OCI-LY7 (cell line): ENCODE measurements around the gene FGF7. TPM values are rescaled to one million over a fixed set of nuclear protein-coding genes. Genes with fewer than 3 reads are reported as not detected.

Experiments
- Bru-seq: library from RNA; stranded (reverse); fragments of 400-500 nt; gene quantifications from one replicate; lab custom pipeline; 2021; lab: Mats Ljungman, UMichigan
- BruChase-seq, 2 experiments: library from RNA; stranded (reverse); fragments of 400-500 nt; gene quantifications; one replicate each; lab custom pipeline; 2021; lab: Mats Ljungman, UMichigan
- BruUV-seq: library from RNA; stranded (reverse); fragments of 400-500 nt; replicated peaks from 2 replicates; lab custom pipeline; 2021; lab: Mats Ljungman, UMichigan
- CTCF ChIA-PET: fragments of 300-600 bp; sonication (Branson Sonifier 250); formaldehyde crosslinking; loops from one replicate; lab custom pipeline; 2022; ENCODE audit warnings: antibody characterized with exemption; ENCODE audit not compliant: unreplicated experiment; lab: Charles Lee
- POLR2A ChIA-PET: fragments of 300-600 bp; sonication (Branson Sonifier 250); formaldehyde crosslinking; loops from one replicate; lab custom pipeline; 2022; ENCODE audit warnings: antibody characterized with exemption; lab: Charles Lee
- DNase-seq: peaks from one replicate; pipeline ENCODE4 v3.0.0-alpha.2; 2015; ENCODE audit warnings: low spot score
- H2AFZ ChIP-seq: fragments of 200-600 bp; sonication (generic), shearing (Covaris generic); 2 replicates; pipeline ENCODE4 v1.6.1; 2014; ENCODE audit warnings: mild to moderate bottlenecking, antibody characterized with exemption, low read length, moderate library complexity
- H3K27ac ChIP-seq: fragments of 200-600 bp; sonication (generic); 2 replicates; pipeline ENCODE4 v1.5.1; 2014; ENCODE audit warnings: mixed run types, low read depth, mild to moderate bottlenecking, moderate library complexity, low read length, inconsistent platforms; ENCODE audit not compliant: poor library complexity, severe bottlenecking
- H3K36me3 ChIP-seq: fragments of 200-600 bp; sonication (generic); 2 replicates; pipeline ENCODE4 v1.6.1; 2014; ENCODE audit warnings: mild to moderate bottlenecking, antibody characterized with exemption, low read length, moderate library complexity, mixed read lengths; ENCODE audit not compliant: insufficient read depth
- H3K4me1 ChIP-seq: fragments of 200-600 bp; sonication (generic); 2 replicates; pipeline ENCODE4 v1.5.1; 2014; ENCODE audit warnings: mild to moderate bottlenecking, low read length; ENCODE audit not compliant: insufficient read depth, poor library complexity, severe bottlenecking
- H3K4me2 ChIP-seq: fragments of 200-600 bp; sonication (generic); 2 replicates; pipeline ENCODE4 v1.6.1; 2014; ENCODE audit warnings: mild to moderate bottlenecking, low read length
- H3K4me3 ChIP-seq: fragments of 200-600 bp; sonication (generic); 2 replicates; pipeline ENCODE4 v1.5.1; 2014; ENCODE audit warnings: mild to moderate bottlenecking, low read depth, low read length; ENCODE audit not compliant: poor library complexity, severe bottlenecking
- H3K79me2 ChIP-seq: fragments of 200-600 bp; sonication (generic); 2 replicates; pipeline ENCODE4 v1.6.1; 2016; ENCODE audit warnings: low read depth, mild to moderate bottlenecking, low read length, moderate library complexity, mixed read lengths; ENCODE audit not compliant: insufficient read depth
- H3K9me2 ChIP-seq: fragments of 200-600 bp; sonication (generic); 2 replicates; pipeline ENCODE4 v1.6.1; 2016; ENCODE audit warnings: mild to moderate bottlenecking, low read length, mixed read lengths; ENCODE audit not compliant: insufficient read depth
- H3K9me3 ChIP-seq: fragments of 200-600 bp; sonication (generic); 2 replicates; pipeline ENCODE4 v1.6.1; 2014; ENCODE audit warnings: mild to moderate bottlenecking, mixed run types, low read length, mixed read lengths
- H4K20me1 ChIP-seq: fragments of 200-600 bp; sonication (generic); 2 replicates; pipeline ENCODE4 v1.6.1; 2014; ENCODE audit warnings: mild to moderate bottlenecking, antibody characterized with exemption, low read length, moderate library complexity, mixed read lengths; ENCODE audit not compliant: insufficient read depth
- CTCF ChIP-seq: fragments of 200-600 bp; sonication (generic); conservative IDR thresholded peaks from 2 replicates; pipeline ENCODE4 v1.5.1; 2014; ENCODE audit warnings: mild to moderate bottlenecking, antibody characterized with exemption, low read length, moderate library complexity, mixed read lengths
- EZH2phosphoT487 ChIP-seq: fragments of 200-600 bp; sonication (generic); IDR thresholded peaks from 2 replicates; pipeline ENCODE4 v1.6.1; 2018; ENCODE audit warnings: low read depth, borderline replicate concordance, mild to moderate bottlenecking, mixed run types, antibody characterized with exemption, low read length, moderate library complexity, mixed read lengths
- intact Hi-C: fragments of 100-400 bp; cut with micrococcal nuclease; formaldehyde crosslinking; loops from one replicate; pipeline ENCODE4 v1.10.0; 2022; ENCODE audit not compliant: unreplicated experiment
- long read RNA-seq: library from polyadenylated mRNA; stranded (forward); transcript quantifications from one replicate; pipeline ENCODE4 v2.0.0, GENCODE V29; 2022
- total RNA-seq, 2 experiments: library from RNA; depleted of rRNA in 1 of 2; stranded (reverse); fragments of >200 nt in 1 of 2; shearing (Covaris generic) in 1 of 2; gene quantifications; 2 replicates each; pipeline ENCODE4 v1.2.3, GENCODE V29; 2014 to 2022

The FGF7 gene
- total RNA-seq (2014; rRNA removed; shearing (Covaris generic)), result not detected in 2 replicates
- total RNA-seq (2022), result not detected in 2 replicates
- not detected for Bru-seq, nascent RNA
- not detected for BruChase-seq, experiment 1, labeled RNA remaining after a 6-hour chase
- BruChase-seq, experiment 2, labeled RNA remaining after a 2-hour chase, result percentile 2 among the genes with signal in this experiment
- long read RNA-seq, result 0 reads

GRCh38 chr15:49423021-49423420 is at the start of gene FGF7:
FGF7 (plus strand) TSS chr15:49423242; CDS start chr15:49424298, 1,056 bp downstream.
- H3K4me1 ChIP-seq, result no peaks in the 10 kb centered on the region
- H2AFZ ChIP-seq, result peak within 1 kb of the TSS; percentile 25; the same call in 1 of the 2 replicates
- H3K27ac ChIP-seq, result no peak within 1 kb of the TSS
- TF ChIP-seq CTCF, result 0 out of 2 replicates have a peak, but pooled peaks have one; percentile 29
- TF ChIP-seq EZH2phosphoT487, result no peak
- intact Hi-C loops, result no loop called here
- POLR2A ChIA-PET, result no interaction called here
- H4K20me1 ChIP-seq, result no peaks in the 10 kb centered on the region
- peak; percentile 16 for DNase-seq
- CTCF ChIA-PET, result interaction anchor here (0.7 kb wide), 1 partner anchor 376 kb away, joined by 3 read pairs; the partner anchor contains the start of gene SECISBP2L
- no peak within 1 kb of the TSS for H3K4me3 ChIP-seq
- no TSS peak for BruUV-seq
- H3K79me2 ChIP-seq, result no peaks in the 10 kb centered on the region
- H3K4me2 ChIP-seq, result peak within 1 kb of the TSS; percentile 28; the same call in 1 of the 2 replicates
- H3K36me3 ChIP-seq, result no peaks in the 10 kb centered on the region
- no peaks in the 10 kb centered on the region for H3K9me3 ChIP-seq
- no peaks in the 10 kb centered on the region for H3K9me2 ChIP-seq

DNA sequence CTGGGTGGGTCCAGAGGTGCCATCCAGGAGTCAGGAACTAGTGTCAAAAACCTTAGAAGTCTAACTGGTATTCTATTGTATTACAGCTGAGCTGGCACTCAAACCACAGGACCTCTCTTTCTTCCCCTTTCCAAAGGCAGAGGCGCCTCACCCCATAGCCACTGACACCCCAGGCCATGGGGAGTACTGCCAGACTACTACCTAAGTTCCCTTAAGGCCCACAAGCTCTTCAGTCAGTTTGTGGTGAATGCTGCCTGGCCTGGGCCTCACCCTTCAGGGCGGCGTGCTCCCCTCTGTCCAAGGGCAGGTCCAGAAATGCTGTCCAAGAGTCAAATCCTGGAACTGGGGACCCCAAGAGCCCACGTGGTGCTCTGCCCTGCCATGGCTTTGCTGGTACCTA is 43.0 kb upstream of the FGF7 start:
- no peaks in the 10 kb centered on the region for H3K36me3 ChIP-seq
- TF ChIP-seq CTCF, result no peak
- TF ChIP-seq EZH2phosphoT487, result no peak
- ChIA-PET CTCF (no interaction called here), POLR2A (no interaction called here)
- H3K9me3 ChIP-seq, result no peaks in the 10 kb centered on the region
- H2AFZ ChIP-seq, result no peak overlapping the region
- no TSS peak for BruUV-seq
- peaks cover 16% of the 10 kb centered on the region for H3K4me1 ChIP-seq
- no peak for DNase-seq
- H3K79me2 ChIP-seq, result no peaks in the 10 kb centered on the region
- intact Hi-C loops, result no loop called here
- no peak overlapping the region for H3K4me3 ChIP-seq
- H3K4me2 ChIP-seq, result no peak overlapping the region
- H4K20me1 ChIP-seq, result no peaks in the 10 kb centered on the region
- H3K9me2 ChIP-seq, result no peaks in the 10 kb centered on the region
- no peak overlapping the region for H3K27ac ChIP-seq

GRCh38 chr15:49380912-49381311 is 42.1 kb upstream of the FGF7 start:
- no peaks in the 10 kb centered on the region for H3K9me2 ChIP-seq
- H3K4me3 ChIP-seq, result no peak overlapping the region
- ChIA-PET POLR2A (interaction anchor here (0.8 kb wide), 1 partner anchor 89 kb away, joined by 3 read pairs; no protein-coding TSS in a partner anchor), CTCF (no interaction called here)
- no peaks in the 10 kb centered on the region for H3K79me2 ChIP-seq
- H3K36me3 ChIP-seq, result no peaks in the 10 kb centered on the region
- no TSS peak for BruUV-seq
- DNase-seq, result no peak
- peaks cover 16% of the 10 kb centered on the region for H3K4me1 ChIP-seq
- H4K20me1 ChIP-seq, result no peaks in the 10 kb centered on the region
- TF ChIP-seq EZH2phosphoT487 (no peak), CTCF (no peak)
- intact Hi-C loops, result no loop called here
- no peak overlapping the region for H3K4me2 ChIP-seq
- no peaks in the 10 kb centered on the region for H3K9me3 ChIP-seq
- no peak overlapping the region for H2AFZ ChIP-seq
- H3K27ac ChIP-seq, result no peak overlapping the region
